ENCODE data around the gene RSL24D1. TPM values are rescaled to one million over a fixed set of nuclear protein-coding genes. Genes with fewer than 3 reads are reported as not detected.

The RSL24D1 gene
- total and polyA plus RNA-seq, 7 donors, result 37.9 to 73.7 (median 60.3) TPM

- ATAC-seq (no peak), DNase-seq (no peak)
- H3K9me3 ChIP-seq, result no peaks in the 10 kb centered on the region
- no peak for TF ChIP-seq CTCF (IDR thresholded peaks at IDR 0.05)
- H3K27me3 ChIP-seq (ENCODE audit: insufficient read depth in 3 of 3, low read length in 2 of 3), result no peaks in the 10 kb centered on the region
- intact Hi-C loops (cut with DNase I), result no loop called here
- WGBS, 3 donors, result 95 to 100% (median 100%) methylated on average over 1 of the region's 1 CpG
- no peak overlapping the region for H3K4me3 ChIP-seq
- H3K27ac ChIP-seq, result no peak overlapping the region
- H3K36me3 ChIP-seq (ENCODE audit: insufficient read depth in 1 of 2, low read depth in 1 of 2), result no peaks in the 10 kb centered on the region
- peaks cover 7% of the 10 kb centered on the region for H3K4me1 ChIP-seq
These were observed 5.5 kb upstream of the RSL24D1 start for GRCh38 chr15:55202206-55202605.

GRCh38 chr15:55198706-55199105 lies 2.0 kb upstream of the RSL24D1 start:
- no peak for TF ChIP-seq CTCF (IDR thresholded peaks at IDR 0.05)
- ATAC-seq, result no peak
- peaks cover 17% of the 10 kb centered on the region for H3K4me1 ChIP-seq
- no peaks in the 10 kb centered on the region for H3K9me3 ChIP-seq
- no peaks in the 10 kb centered on the region for H3K36me3 ChIP-seq (ENCODE audit: insufficient read depth in 1 of 2, low read depth in 1 of 2)
- no peaks in the 10 kb centered on the region for H3K27me3 ChIP-seq (ENCODE audit: insufficient read depth in 3 of 3, low read length in 2 of 3)
- intact Hi-C loops (cut with DNase I), result loop anchor here (10.0 kb wide), 2 partner anchors 206 to 216 kb away; partner anchors contain the start of genes CCPG1 (in 1 of the 2) and PIERCE2 (in 1 of the 2)
- 94 to 98% (median 94%) methylated on average over 3 of the region's 3 CpGs for WGBS, 3 donors
- H3K4me3 ChIP-seq, result no peak overlapping the region
- no peak overlapping the region for H3K27ac ChIP-seq
- DNase-seq, result no peak

DNA sequence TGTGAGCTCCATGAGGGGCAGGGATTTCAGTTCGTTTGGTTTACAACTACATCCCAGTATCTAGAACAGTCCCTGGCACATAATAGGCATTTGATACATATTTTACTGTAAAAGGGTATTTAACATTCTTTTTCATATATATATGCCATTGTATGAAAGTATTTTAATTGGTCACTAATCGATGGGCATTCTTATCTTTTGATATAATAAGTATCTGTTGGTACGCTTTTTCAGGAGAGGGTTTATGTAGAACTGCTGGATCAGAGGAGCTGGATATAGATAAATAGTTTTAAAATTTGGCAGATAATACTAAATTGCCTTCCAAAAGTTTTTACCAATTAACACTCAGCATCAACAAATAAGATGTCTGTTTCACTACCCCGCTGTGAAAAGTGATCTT lies 978 bp upstream of the RSL24D1 start:
- H3K27me3 ChIP-seq (ENCODE audit: insufficient read depth in 3 of 3, low read length in 2 of 3), result no peaks in the 10 kb centered on the region
- peak overlapping the region; percentile 93 for H3K27ac ChIP-seq
- peaks cover 17% of the 10 kb centered on the region for H3K4me1 ChIP-seq
- DNase-seq (no peak), ATAC-seq (no peak)
- intact Hi-C loops (cut with DNase I), result loop anchor here (10.0 kb wide), 2 partner anchors 207 to 217 kb away; partner anchors contain the start of genes CCPG1 (in 1 of the 2) and PIERCE2 (in 1 of the 2)
- TF ChIP-seq CTCF (IDR thresholded peaks at IDR 0.05), result no peak
- H3K36me3 ChIP-seq (ENCODE audit: insufficient read depth in 1 of 2, low read depth in 1 of 2), result no peaks in the 10 kb centered on the region
- H3K4me3 ChIP-seq, result peak overlapping the region; percentile 76
- WGBS, 3 donors, result 44 to 57% (median 55%) methylated on average over 4 of the region's 4 CpGs
- H3K9me3 ChIP-seq, result no peaks in the 10 kb centered on the region

- Histone ChIP-seq H3K4me1 (peaks cover 17% of the 10 kb centered on the region), H3K27ac (peak overlapping the region; percentile 93), H3K36me3 (ENCODE audit: insufficient read depth in 1 of 2, low read depth in 1 of 2) (peaks cover 0 to 3% of the 10 kb centered on the region in 2 donors), H3K4me3 (peak overlapping the region; percentile 76), H3K27me3 (ENCODE audit: insufficient read depth in 3 of 3, low read length in 2 of 3) (no peaks in the 10 kb centered on the region), H3K9me3 (no peaks in the 10 kb centered on the region)
- no peak for ATAC-seq
- TF ChIP-seq CTCF (IDR thresholded peaks at IDR 0.05), result no peak
- 1% methylated on average over 10 of the region's 10 CpGs for WGBS, 3 donors
- DNase-seq, result no peak
- intact Hi-C loops (cut with DNase I), result loop anchor here (10.0 kb wide), 2 partner anchors 207 to 217 kb away; partner anchors contain the start of genes CCPG1 (in 1 of the 2) and PIERCE2 (in 1 of the 2)
These were observed 593 bp upstream of the RSL24D1 start for GRCh38 chr15:55197362-55197705.

- no peak for TF ChIP-seq CTCF (IDR thresholded peaks at IDR 0.05)
- intact Hi-C loops (cut with DNase I), result loop anchor here (10.0 kb wide), 2 partner anchors 209 to 219 kb away; partner anchors contain the start of genes CCPG1 (in 1 of the 2) and PIERCE2 (in 1 of the 2)
- 2 to 4% (median 2%) methylated on average over 9 of the region's 9 CpGs for WGBS, 3 donors
- Histone ChIP-seq H3K4me1 (peaks cover 17% of the 10 kb centered on the region), H3K4me3 (peak overlapping the region; percentile 76), H3K9me3 (no peaks in the 10 kb centered on the region), H3K27ac (peak overlapping the region; percentile 93), H3K36me3 (ENCODE audit: insufficient read depth in 1 of 2, low read depth in 1 of 2) (peaks cover 5 to 16% of the 10 kb centered on the region in 2 donors), H3K27me3 (ENCODE audit: insufficient read depth in 3 of 3, low read length in 2 of 3) (no peaks in the 10 kb centered on the region)
- DNase-seq, result no peak
- ATAC-seq, result no peak
These were observed 745 bp downstream of the RSL24D1 start for GRCh38 chr15:55195996-55196395.
